Epithelial cell of esophagus (primary cell): ENCODE results near the gene SH2B3.

Source experiments
- DNase-seq: peaks from one replicate; pipeline ENCODE4 v3.0.0; 2010; ENCODE audit warnings: low read depth
- H3K4me3 ChIP-seq: 2 replicates; pipeline ENCODE4 v1.5.1; 2011; ENCODE audit warnings: mild to moderate bottlenecking, low read length, control low read depth
- CTCF ChIP-seq: IDR thresholded peaks from 2 replicates; pipeline ENCODE4 v1.5.1; 2011; ENCODE audit warnings: low read depth, mild to moderate bottlenecking, low read length, control low read depth, inconsistent platforms; ENCODE audit not compliant: insufficient read depth; ENCODE audit errors: missing control alignments

SH2B3 gene

GRCh38 chr12:111406474-111407376 lies 1.0 kb downstream of the SH2B3 start:
- no peak for TF ChIP-seq CTCF
- H3K4me3 ChIP-seq: peak overlapping the region; percentile 60
- DNase-seq: no peak

GRCh38 chr12:111407377-111408115 lies 1.8 kb downstream of the SH2B3 start:
- H3K4me3 ChIP-seq: no peak overlapping the region
- DNase-seq: no peak
- no peak for TF ChIP-seq CTCF

- TF ChIP-seq CTCF: no peak
- H3K4me3 ChIP-seq: no peak overlapping the region
- DNase-seq: no peak
These were observed 2.4 kb downstream of the SH2B3 start for GRCh38 chr12:111408116-111408440.

GRCh38 chr12:111408686-111409402 lies 3.1 kb downstream of the SH2B3 start:
- no peak for DNase-seq
- H3K4me3 ChIP-seq: no peak overlapping the region
- TF ChIP-seq CTCF: no peak

- no peak for TF ChIP-seq CTCF
- H3K4me3 ChIP-seq: no peak overlapping the region
- peak; percentile 22 for DNase-seq
These were observed 3.7 kb downstream of the SH2B3 start for GRCh38 chr12:111409403-111409779.

- no peak for TF ChIP-seq CTCF
- DNase-seq: no peak
- H3K4me3 ChIP-seq: no peak overlapping the region
These were observed 4.2 kb downstream of the SH2B3 start for GRCh38 chr12:111409780-111410430.
